Measurements from ENCODE around the gene GNPNAT1. TPM values are rescaled to one million over a fixed set of nuclear protein-coding genes. Genes with fewer than 3 reads are reported as not detected.

Gene GNPNAT1
- total RNA-seq, 4 donors from 2014 or later = 10.6 to 33.0 (median 13.7) TPM

DNA sequence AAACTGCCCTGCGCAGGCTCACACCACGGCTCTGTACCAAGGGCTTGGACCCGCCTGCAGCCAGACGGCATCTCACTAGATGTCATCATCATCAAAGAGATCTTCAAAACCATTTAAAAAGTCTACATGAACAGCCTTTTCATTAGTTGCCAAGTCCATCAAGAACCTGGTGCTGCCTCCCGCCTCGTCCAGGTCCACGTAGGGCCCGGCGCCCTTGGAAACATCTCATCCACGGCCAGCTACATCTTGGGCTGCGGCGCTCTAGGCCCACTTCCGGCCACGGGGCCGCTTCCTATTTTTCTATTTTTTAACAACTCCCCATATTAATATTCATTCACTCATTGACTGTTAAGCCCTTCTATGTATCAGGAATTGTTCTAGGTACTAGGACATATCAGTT is 7.4 kb upstream of the GNPNAT1 start:
- H3K9me3 ChIP-seq = no peaks in the 10 kb centered on the region
- H3K27me3 ChIP-seq = no peaks in the 10 kb centered on the region
- no peaks in the 10 kb centered on the region for H3K4me1 ChIP-seq
- DNase-seq = no peak
- TF ChIP-seq POLR2A (IDR thresholded peaks at IDR 0.05) = no peak
- TF ChIP-seq, protein P1, sequence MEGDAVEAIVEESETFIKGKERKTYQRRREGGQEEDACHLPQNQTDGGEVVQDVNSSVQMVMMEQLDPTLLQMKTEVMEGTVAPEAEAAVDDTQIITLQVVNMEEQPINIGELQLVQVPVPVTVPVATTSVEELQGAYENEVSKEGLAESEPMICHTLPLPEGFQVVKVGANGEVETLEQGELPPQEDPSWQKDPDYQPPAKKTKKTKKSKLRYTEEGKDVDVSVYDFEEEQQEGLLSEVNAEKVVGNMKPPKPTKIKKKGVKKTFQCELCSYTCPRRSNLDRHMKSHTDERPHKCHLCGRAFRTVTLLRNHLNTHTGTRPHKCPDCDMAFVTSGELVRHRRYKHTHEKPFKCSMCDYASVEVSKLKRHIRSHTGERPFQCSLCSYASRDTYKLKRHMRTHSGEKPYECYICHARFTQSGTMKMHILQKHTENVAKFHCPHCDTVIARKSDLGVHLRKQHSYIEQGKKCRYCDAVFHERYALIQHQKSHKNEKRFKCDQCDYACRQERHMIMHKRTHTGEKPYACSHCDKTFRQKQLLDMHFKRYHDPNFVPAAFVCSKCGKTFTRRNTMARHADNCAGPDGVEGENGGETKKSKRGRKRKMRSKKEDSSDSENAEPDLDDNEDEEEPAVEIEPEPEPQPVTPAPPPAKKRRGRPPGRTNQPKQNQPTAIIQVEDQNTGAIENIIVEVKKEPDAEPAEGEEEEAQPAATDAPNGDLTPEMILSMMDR (IDR thresholded peaks at IDR 0.05) = no peak
- no peak overlapping the region for H3K4me3 ChIP-seq
- H3K27ac ChIP-seq = no peak overlapping the region
- no peaks in the 10 kb centered on the region for H3K36me3 ChIP-seq

DNA sequence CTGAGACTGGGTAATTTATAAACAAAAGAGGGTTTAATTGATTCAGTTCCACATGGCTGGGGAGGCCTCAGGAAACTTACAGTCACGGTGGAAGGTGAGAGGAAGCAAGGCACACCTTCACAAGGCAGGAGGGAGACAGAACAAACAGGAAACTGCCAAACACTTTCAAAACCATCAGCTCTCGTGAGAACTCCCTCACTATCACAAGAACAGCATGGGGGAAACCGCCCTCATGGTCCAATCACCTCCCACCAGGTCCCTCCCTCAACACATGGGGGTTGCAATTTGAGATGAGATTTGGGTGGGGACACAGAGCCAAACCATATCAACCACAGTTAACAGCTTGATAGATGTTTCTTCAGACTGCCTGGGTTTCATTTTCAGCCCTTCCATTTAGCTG is 6.2 kb upstream of the GNPNAT1 start:
- H3K4me3 ChIP-seq = no peak overlapping the region
- no peaks in the 10 kb centered on the region for H3K27me3 ChIP-seq
- H3K4me1 ChIP-seq = no peaks in the 10 kb centered on the region
- no peaks in the 10 kb centered on the region for H3K36me3 ChIP-seq
- no peak overlapping the region for H3K27ac ChIP-seq
- DNase-seq = no peak
- H3K9me3 ChIP-seq = no peaks in the 10 kb centered on the region
- TF ChIP-seq, protein P1 (IDR thresholded peaks at IDR 0.05) = no peak
- TF ChIP-seq POLR2A (IDR thresholded peaks at IDR 0.05) = no peak

DNA sequence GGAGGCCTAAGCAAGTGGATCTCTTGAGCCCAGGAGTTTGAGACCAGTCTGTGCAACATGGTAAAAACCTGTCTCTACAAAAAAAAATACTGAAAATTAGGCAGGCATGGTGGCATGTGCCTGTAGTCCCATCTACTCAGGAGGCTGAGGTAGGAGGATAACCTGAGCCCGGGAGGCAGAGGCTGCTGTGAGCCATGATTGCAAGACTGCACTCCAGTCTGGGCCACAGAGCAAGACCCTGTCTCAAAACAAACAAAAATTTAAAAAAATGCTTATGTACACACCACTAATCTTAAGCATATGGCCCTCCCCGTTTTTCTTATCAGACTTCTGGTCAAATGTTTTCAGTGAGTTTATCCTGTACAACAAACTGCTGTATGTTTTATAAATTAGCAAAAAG is 1.7 kb upstream of the GNPNAT1 start:
- no peaks in the 10 kb centered on the region for H3K27me3 ChIP-seq
- peaks cover 0 to 14% (median 1%) of the 10 kb centered on the region in 4 donors for H3K4me1 ChIP-seq
- H3K9me3 ChIP-seq = no peaks in the 10 kb centered on the region
- H3K4me3 ChIP-seq = no peak overlapping the region
- H3K36me3 ChIP-seq = no peaks in the 10 kb centered on the region
- no peak overlapping the region for H3K27ac ChIP-seq
- TF ChIP-seq POLR2A (IDR thresholded peaks at IDR 0.05) = no peak
- TF ChIP-seq, protein P1 (IDR thresholded peaks at IDR 0.05) = no peak
- DNase-seq = no peak

DNA sequence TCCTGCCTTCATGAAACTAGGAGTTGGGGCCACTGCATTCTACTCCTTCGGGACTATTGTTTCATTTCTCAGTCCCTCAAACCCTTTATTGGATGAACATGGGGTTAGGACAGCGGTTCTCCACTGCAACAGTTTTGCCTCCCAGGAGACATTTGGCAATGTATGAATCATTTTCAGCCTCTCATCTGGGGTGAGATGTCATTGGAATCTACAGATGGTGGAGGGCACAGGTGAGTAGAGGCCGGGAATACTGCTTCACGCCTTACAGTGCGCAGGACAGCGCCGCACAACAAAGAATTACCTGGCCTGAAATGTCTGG is 649 bp upstream of the GNPNAT1 start:
- peaks cover 0 to 14% (median 1%) of the 10 kb centered on the region in 4 donors for H3K4me1 ChIP-seq
- no peak for TF ChIP-seq POLR2A (IDR thresholded peaks at IDR 0.05)
- TF ChIP-seq, protein P1 (IDR thresholded peaks at IDR 0.05) = no peak
- H3K4me3 ChIP-seq = peak overlapping the region; percentile 67 to 85 (median 76)
- H3K9me3 ChIP-seq = no peaks in the 10 kb centered on the region
- DNase-seq = no peak
- no peaks in the 10 kb centered on the region for H3K36me3 ChIP-seq
- H3K27me3 ChIP-seq = no peaks in the 10 kb centered on the region
- H3K27ac ChIP-seq = peak overlapping the region; percentile 77 to 89 (median 84)

DNA sequence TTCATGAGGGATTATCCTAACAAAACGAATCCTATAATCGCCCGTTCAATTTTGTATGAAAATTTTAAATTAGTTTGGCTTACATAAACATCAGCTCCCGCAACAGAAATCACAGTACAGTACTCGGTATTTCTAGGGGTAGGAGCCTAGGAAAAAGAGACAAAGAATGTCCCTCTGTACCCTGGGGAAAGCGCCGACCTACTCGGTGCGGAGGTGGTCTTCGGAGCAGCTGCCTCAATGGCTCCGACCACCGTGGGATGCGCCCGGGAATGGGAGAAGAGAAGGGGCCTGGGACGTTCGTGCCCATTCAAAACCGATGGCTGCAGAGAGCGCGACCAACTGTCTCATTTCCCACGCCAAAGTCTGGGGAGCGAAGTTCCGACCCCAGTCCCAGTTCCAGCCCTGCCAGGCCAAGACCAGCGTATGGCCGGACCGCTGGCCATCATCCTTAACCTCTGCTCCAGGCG is 618 bp downstream of the GNPNAT1 start:
- H3K27ac ChIP-seq = peak overlapping the region; percentile 77 to 89 (median 84)
- H3K27me3 ChIP-seq = no peaks in the 10 kb centered on the region
- H3K4me3 ChIP-seq = peak overlapping the region; percentile 67 to 85 (median 76)
- H3K9me3 ChIP-seq = no peaks in the 10 kb centered on the region
- DNase-seq = no peak
- TF ChIP-seq, protein P1 (IDR thresholded peaks at IDR 0.05) = no peak
- TF ChIP-seq POLR2A (IDR thresholded peaks at IDR 0.05) = no peak
- no peaks in the 10 kb centered on the region for H3K36me3 ChIP-seq
- peaks cover 0 to 14% (median 1%) of the 10 kb centered on the region in 4 donors for H3K4me1 ChIP-seq
